Tibial artery (tissue), 4 donors: ENCODE results near the gene CHKB.

Experiments
- DNase-seq, 2 donors: peaks; one replicate each; pipeline ENCODE4 v3.0.0-alpha.2; 2019
- H3K27ac ChIP-seq, 2 donors: fragments of 200-600 bp; sonication (generic) in 1 of 2; 1 replicate in 1 of 2; 2 replicates in 1 of 2; pipeline ENCODE4 v1.5.1; 2018 to 2019; ENCODE audit warnings: mild to moderate bottlenecking in 1 of 2
- H3K27me3 ChIP-seq, 2 donors: fragments of 200-600 bp; sonication (generic) in 1 of 2; one replicate each; pipeline versions ENCODE4 v1.5.1 to v1.6.0; 2016 to 2019
- H3K36me3 ChIP-seq, 3 donors: fragments of 200-600 bp; sonication (generic) in 2 of 3; one replicate each; pipeline ENCODE4 v1.5.1; 2016 to 2019; ENCODE audit warnings: mild to moderate bottlenecking in 2 of 3
- H3K4me1 ChIP-seq, 4 donors: fragments of 200-600 bp; sonication (generic) in 2 of 4; 1 replicate in 3 of 4; 2 replicates in 1 of 4; pipeline ENCODE4 v1.5.1; 2016 to 2019
- H3K4me3 ChIP-seq, 2 donors: fragments of 200-600 bp; sonication (generic) in 1 of 2; 1 replicate in 1 of 2; 2 replicates in 1 of 2; pipeline ENCODE4 v1.5.1; 2018 to 2019; ENCODE audit warnings: mild to moderate bottlenecking in 2 of 2
- H3K9me3 ChIP-seq, 3 donors: fragments of 200-600 bp; sonication (generic) in 1 of 3; one replicate each; pipeline ENCODE4 v1.5.1; 2016 to 2019
- CTCF ChIP-seq, 2 experiments: fragments of 200-600 bp in 1 of 2; fragments of 450-650 bp in 1 of 2; IDR thresholded peaks; one replicate each; pipeline ENCODE4 v1.5.1; 2017 to 2019; ENCODE audit warnings: antibody characterized with exemption in 2 of 2, mild to moderate bottlenecking in 1 of 2, moderate library complexity in 1 of 2
- intact Hi-C: fragments of 100-400 bp; cut with DNase I; formaldehyde crosslinking; loops from one replicate; pipeline ENCODE4 v1.15.0; 2023; ENCODE audit warnings: low total_unique reads

The CHKB gene

GRCh38 chr22:50571264-50572175 lies 11.1 kb downstream of the CHKB start:
- intact Hi-C loops, result no loop called here
- H3K36me3 ChIP-seq, result peaks cover 0 to 58% (median 0%) of the 10 kb centered on the region in 3 donors
- no peak for DNase-seq
- no peak overlapping the region for H3K4me3 ChIP-seq
- no peaks in the 10 kb centered on the region for H3K4me1 ChIP-seq
- no peak for TF ChIP-seq CTCF (IDR thresholded peaks at IDR 0.05)
- H3K27ac ChIP-seq, result no peak overlapping the region
- peaks cover 0 to 6% of the 10 kb centered on the region in 2 donors for H3K27me3 ChIP-seq
- H3K9me3 ChIP-seq, result no peaks in the 10 kb centered on the region

DNA sequence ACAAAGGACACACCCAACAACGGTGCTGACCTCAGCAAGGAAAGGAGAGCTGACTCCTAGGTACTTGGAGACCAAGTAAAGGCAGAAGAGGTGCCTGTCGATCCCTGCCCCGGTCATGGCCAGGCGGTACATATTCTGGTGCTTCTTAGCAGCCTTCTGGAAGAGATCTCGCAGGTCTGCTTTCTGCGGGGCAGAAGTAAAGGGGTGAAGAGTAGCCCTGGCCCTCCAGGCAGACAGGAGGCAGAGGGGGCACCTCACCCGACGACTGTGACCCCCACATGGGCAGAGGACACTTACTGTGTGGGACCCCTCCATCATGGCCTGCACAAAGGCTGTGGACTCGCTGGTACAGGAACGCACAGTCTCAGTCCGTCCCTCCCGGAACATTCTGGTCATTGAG lies 11.8 kb downstream of the CHKB start:
- Histone ChIP-seq H3K27ac (no peak overlapping the region), H3K4me3 (no peak overlapping the region), H3K36me3 (peaks cover 0 to 58% (median 0%) of the 10 kb centered on the region in 3 donors), H3K27me3 (peaks cover 0 to under 1% of the 10 kb centered on the region in 2 donors), H3K4me1 (no peaks in the 10 kb centered on the region), H3K9me3 (no peaks in the 10 kb centered on the region)
- intact Hi-C loops, result no loop called here
- DNase-seq, result no peak
- no peak for TF ChIP-seq CTCF (IDR thresholded peaks at IDR 0.05)

DNA sequence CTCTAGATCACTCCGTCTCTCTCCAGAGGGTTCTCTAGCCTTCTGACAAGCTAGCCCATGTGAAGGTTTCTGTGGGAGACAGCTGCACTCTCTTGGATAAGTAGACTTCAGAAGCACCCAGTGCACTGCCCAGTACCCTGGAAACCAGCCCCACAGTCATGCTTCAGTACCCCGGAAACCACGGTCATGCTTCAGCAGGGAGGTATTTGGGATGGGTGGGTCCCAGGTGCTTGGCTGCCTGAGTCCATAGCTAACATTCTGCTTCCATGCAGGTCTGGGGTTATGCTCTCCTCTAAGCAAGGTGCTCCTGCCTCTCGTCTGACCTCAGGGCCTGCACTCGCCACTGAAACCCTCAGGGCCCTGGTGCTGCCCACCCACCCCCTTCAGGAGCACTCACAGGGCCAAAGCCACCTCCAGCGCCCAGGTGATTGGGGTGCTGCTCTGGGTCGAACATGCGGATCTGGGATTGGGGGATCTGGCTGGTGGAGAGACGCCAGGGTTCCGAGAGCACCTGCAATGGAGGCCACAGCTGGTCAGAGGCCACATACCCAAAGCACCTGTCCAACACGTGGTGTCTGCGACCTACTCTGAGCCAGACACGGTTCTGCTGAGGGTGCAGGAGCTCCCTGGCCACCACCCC lies 12.6 kb downstream of the CHKB start:
- TF ChIP-seq CTCF (IDR thresholded peaks at IDR 0.05), result no peak
- no peak for DNase-seq
- peaks cover 0 to 58% (median 0%) of the 10 kb centered on the region in 3 donors for H3K36me3 ChIP-seq
- no peaks in the 10 kb centered on the region for H3K9me3 ChIP-seq
- H3K4me3 ChIP-seq, result no peak overlapping the region
- no peak overlapping the region for H3K27ac ChIP-seq
- no peaks in the 10 kb centered on the region for H3K27me3 ChIP-seq
- intact Hi-C loops, result no loop called here
- no peaks in the 10 kb centered on the region for H3K4me1 ChIP-seq

DNA sequence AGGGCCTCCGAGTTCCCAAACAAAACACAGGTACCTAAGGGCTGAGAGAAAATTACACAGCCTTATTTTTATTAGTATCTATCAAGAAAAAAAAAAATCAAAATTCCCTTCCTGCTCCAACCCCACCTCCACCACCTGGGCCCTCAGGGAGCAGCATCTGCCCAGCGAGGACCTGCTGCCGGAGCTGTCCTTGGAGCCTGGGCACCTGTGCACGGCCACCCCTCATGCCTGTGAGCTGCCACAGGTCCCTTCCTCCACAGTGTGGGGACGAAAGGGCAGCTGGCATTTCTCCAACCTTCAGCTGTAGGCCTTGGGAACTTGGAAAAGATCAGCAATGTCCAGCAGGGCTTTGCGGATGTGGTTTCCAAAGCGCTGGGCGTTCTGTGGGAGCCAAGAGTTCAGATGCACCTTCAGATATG lies 13.6 kb downstream of the CHKB start:
- no peak overlapping the region for H3K27ac ChIP-seq
- TF ChIP-seq CTCF (IDR thresholded peaks at IDR 0.05), result no peak
- no peak for DNase-seq

GRCh38 chr22:50568626-50569025 lies 14.0 kb downstream of the CHKB start:
- no peak overlapping the region for H3K4me3 ChIP-seq
- intact Hi-C loops, result no loop called here
- H3K36me3 ChIP-seq, result peaks cover 0 to 51% (median 0%) of the 10 kb centered on the region in 3 donors
- TF ChIP-seq CTCF (IDR thresholded peaks at IDR 0.05), result no peak
- peaks cover 0 to 5% (median 1%) of the 10 kb centered on the region in 4 donors for H3K4me1 ChIP-seq
- H3K9me3 ChIP-seq, result no peaks in the 10 kb centered on the region
- no peak for DNase-seq
- no peak overlapping the region for H3K27ac ChIP-seq
- H3K27me3 ChIP-seq, result no peaks in the 10 kb centered on the region

More for the DNA sequence above, 13.6 kb downstream of the CHKB start:
- no peaks in the 10 kb centered on the region for H3K9me3 ChIP-seq
- H3K4me3 ChIP-seq, result no peak overlapping the region
- intact Hi-C loops, result no loop called here
- no peaks in the 10 kb centered on the region for H3K27me3 ChIP-seq
- peaks cover 0 to under 1% (median 0%) of the 10 kb centered on the region in 4 donors for H3K4me1 ChIP-seq
- peaks cover 0 to 55% (median 0%) of the 10 kb centered on the region in 3 donors for H3K36me3 ChIP-seq
